GM20000 (cell line): ENCODE data around the gene MYH2.

Experiments
- DNase-seq: peaks from one replicate; pipeline ENCODE4 v3.0.0; 2012; ENCODE audit warnings: low spot score
- CTCF ChIP-seq: IDR thresholded peaks from 2 replicates; pipeline ENCODE4 v1.5.1; 2012; ENCODE audit warnings: mild to moderate bottlenecking, control low read depth; ENCODE audit errors: extremely low read depth, missing control alignments

MYH2 gene

GRCh38 chr17:10532026-10532425 lies 17.4 kb downstream of the MYH2 start:
- DNase-seq = no peak

GRCh38 chr17:10527419-10527818 lies 22.0 kb downstream of the MYH2 start:
- no peak for DNase-seq
- TF ChIP-seq CTCF = no peak

More at GRCh38 chr17:10532026-10532425, 17.4 kb downstream of the MYH2 start:
- no peak for TF ChIP-seq CTCF

- no peak for TF ChIP-seq CTCF
- DNase-seq = no peak
These were observed 22.9 kb downstream of the MYH2 start for GRCh38 chr17:10526517-10526916.

GRCh38 chr17:10523064-10523463 lies 26.4 kb downstream of the MYH2 start:
- no peak for TF ChIP-seq CTCF
- no peak for DNase-seq

- no peak for DNase-seq
- no peak for TF ChIP-seq CTCF
These were observed 27.5 kb downstream of the MYH2 start for GRCh38 chr17:10521949-10522348.

GRCh38 chr17:10518271-10519037 lies 31.0 kb downstream of the MYH2 start, which contains the start of gene MYH1:
Gene MYH1, minus strand, starts transcription at chr17:10518542. Its CDS starts 1,900 bp downstream, at chr17:10516642.
- no peak for TF ChIP-seq CTCF
- DNase-seq = no peak

- no peak for TF ChIP-seq CTCF
- no peak for DNase-seq
These were observed 32.8 kb downstream of the MYH2 start for GRCh38 chr17:10516638-10517037.
